ENCODE measurements around the gene MAGI2. TPM values are rescaled to one million over a fixed set of nuclear protein-coding genes. Genes with fewer than 3 reads are reported as not detected.

MAGI2 gene
- total RNA-seq, 1 experiment from 2014 or later: 0.25 TPM

DNA sequence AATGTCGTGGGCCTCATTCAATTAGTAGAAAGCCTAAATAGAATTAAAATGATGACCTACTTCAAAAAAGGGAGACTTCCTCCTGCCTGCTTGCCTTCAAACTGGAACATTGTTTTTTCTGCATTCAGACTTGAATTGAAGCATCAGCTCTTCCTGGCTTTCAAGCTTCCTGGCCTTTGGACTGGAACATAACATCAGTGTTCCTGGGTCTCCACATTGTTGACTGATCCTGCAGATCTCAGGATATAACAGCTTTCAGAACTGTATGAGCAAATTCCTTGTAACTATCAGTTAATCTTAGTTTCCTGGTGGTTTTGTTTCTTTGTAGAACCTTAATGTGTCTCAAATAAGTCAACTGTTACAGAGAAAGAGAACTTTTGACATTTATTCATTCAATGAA lies 18.6 kb downstream of the MAGI2 start:
- no peaks in the 10 kb centered on the region for H3K27me3 Mint-ChIP-seq (ENCODE audit: insufficient read depth, unreplicated experiment)
- no peak for DNase-seq
- BruUV-seq (replicated peaks): no TSS peak
- H3K4me1 Mint-ChIP-seq (ENCODE audit: low read depth, unreplicated experiment): no peaks in the 10 kb centered on the region
- Histone ChIP-seq H3K4me1 (no peaks in the 10 kb centered on the region), H3K9me3 (no peaks in the 10 kb centered on the region), H3K4me3 (ENCODE audit: low read depth, low read length) (no peak overlapping the region), H3K36me3 (ENCODE audit: control insufficient read depth, insufficient read depth, low read length) (no peaks in the 10 kb centered on the region), H3K27me3 (replicated peaks; ENCODE audit: control insufficient read depth, insufficient read depth, low read length) (no peaks in the 10 kb centered on the region)
- no peaks in the 10 kb centered on the region for H3K9me3 Mint-ChIP-seq (ENCODE audit: unreplicated experiment)
- TF ChIP-seq, protein P1, sequence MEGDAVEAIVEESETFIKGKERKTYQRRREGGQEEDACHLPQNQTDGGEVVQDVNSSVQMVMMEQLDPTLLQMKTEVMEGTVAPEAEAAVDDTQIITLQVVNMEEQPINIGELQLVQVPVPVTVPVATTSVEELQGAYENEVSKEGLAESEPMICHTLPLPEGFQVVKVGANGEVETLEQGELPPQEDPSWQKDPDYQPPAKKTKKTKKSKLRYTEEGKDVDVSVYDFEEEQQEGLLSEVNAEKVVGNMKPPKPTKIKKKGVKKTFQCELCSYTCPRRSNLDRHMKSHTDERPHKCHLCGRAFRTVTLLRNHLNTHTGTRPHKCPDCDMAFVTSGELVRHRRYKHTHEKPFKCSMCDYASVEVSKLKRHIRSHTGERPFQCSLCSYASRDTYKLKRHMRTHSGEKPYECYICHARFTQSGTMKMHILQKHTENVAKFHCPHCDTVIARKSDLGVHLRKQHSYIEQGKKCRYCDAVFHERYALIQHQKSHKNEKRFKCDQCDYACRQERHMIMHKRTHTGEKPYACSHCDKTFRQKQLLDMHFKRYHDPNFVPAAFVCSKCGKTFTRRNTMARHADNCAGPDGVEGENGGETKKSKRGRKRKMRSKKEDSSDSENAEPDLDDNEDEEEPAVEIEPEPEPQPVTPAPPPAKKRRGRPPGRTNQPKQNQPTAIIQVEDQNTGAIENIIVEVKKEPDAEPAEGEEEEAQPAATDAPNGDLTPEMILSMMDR (IDR thresholded peaks at IDR 0.05; ENCODE audit: insufficient read depth in 1 of 2, low read depth in 1 of 2, low read length in 1 of 2, severe bottlenecking in 1 of 2, unreplicated experiment in 1 of 2): no peak
- CTCF ChIA-PET: no interaction called here
- H3K27ac Mint-ChIP-seq (ENCODE audit: unreplicated experiment): no peak overlapping the region
- POLR2A ChIA-PET: no interaction called here
- H3K36me3 Mint-ChIP-seq (ENCODE audit: insufficient read depth, unreplicated experiment): no peaks in the 10 kb centered on the region
- H3K4me3 Mint-ChIP-seq (ENCODE audit: unreplicated experiment): no peak overlapping the region
- intact Hi-C loops (cut with micrococcal nuclease; ENCODE audit: unreplicated experiment): no loop called here

GRCh38 chr7:79434098-79434497 lies 19.4 kb downstream of the MAGI2 start:
- Mint-ChIP-seq H3K36me3 (ENCODE audit: insufficient read depth, unreplicated experiment) (no peaks in the 10 kb centered on the region), H3K27me3 (ENCODE audit: insufficient read depth, unreplicated experiment) (no peaks in the 10 kb centered on the region), H3K4me3 (ENCODE audit: unreplicated experiment) (no peak overlapping the region), H3K9me3 (ENCODE audit: unreplicated experiment) (no peaks in the 10 kb centered on the region), H3K4me1 (ENCODE audit: low read depth, unreplicated experiment) (no peaks in the 10 kb centered on the region), H3K27ac (ENCODE audit: unreplicated experiment) (no peak overlapping the region)
- BruUV-seq (replicated peaks): no TSS peak
- H3K4me3 ChIP-seq (ENCODE audit: low read depth, low read length): no peak overlapping the region
- H3K36me3 ChIP-seq (ENCODE audit: control insufficient read depth, insufficient read depth, low read length): no peaks in the 10 kb centered on the region
- H3K4me1 ChIP-seq: no peaks in the 10 kb centered on the region
- POLR2A ChIA-PET: no interaction called here
- TF ChIP-seq, protein P1 (IDR thresholded peaks at IDR 0.05; ENCODE audit: insufficient read depth in 1 of 2, low read depth in 1 of 2, low read length in 1 of 2, severe bottlenecking in 1 of 2, unreplicated experiment in 1 of 2): no peak
- no peaks in the 10 kb centered on the region for H3K9me3 ChIP-seq
- intact Hi-C loops (cut with micrococcal nuclease; ENCODE audit: unreplicated experiment): no loop called here
- CTCF ChIA-PET: no interaction called here
- H3K27me3 ChIP-seq (replicated peaks; ENCODE audit: control insufficient read depth, insufficient read depth, low read length): no peaks in the 10 kb centered on the region
- no peak for DNase-seq

GRCh38 chr7:79430391-79430790 lies 23.1 kb downstream of the MAGI2 start:
- H3K9me3 Mint-ChIP-seq (ENCODE audit: unreplicated experiment): no peaks in the 10 kb centered on the region
- BruUV-seq (replicated peaks): no TSS peak
- intact Hi-C loops (cut with micrococcal nuclease; ENCODE audit: unreplicated experiment): no loop called here

More at GRCh38 chr7:79430391-79430790, 23.1 kb downstream of the MAGI2 start:
- no peaks in the 10 kb centered on the region for H3K27me3 Mint-ChIP-seq (ENCODE audit: insufficient read depth, unreplicated experiment)
- Histone ChIP-seq H3K9me3 (no peaks in the 10 kb centered on the region), H3K4me3 (ENCODE audit: low read depth, low read length) (no peak overlapping the region), H3K27me3 (replicated peaks; ENCODE audit: control insufficient read depth, insufficient read depth, low read length) (no peaks in the 10 kb centered on the region), H3K4me1 (no peaks in the 10 kb centered on the region), H3K36me3 (ENCODE audit: control insufficient read depth, insufficient read depth, low read length) (no peaks in the 10 kb centered on the region)
- H3K27ac Mint-ChIP-seq (ENCODE audit: unreplicated experiment): no peak overlapping the region
- CTCF ChIA-PET: no interaction called here
- no peaks in the 10 kb centered on the region for H3K36me3 Mint-ChIP-seq (ENCODE audit: insufficient read depth, unreplicated experiment)
- no peak overlapping the region for H3K4me3 Mint-ChIP-seq (ENCODE audit: unreplicated experiment)
- DNase-seq: no peak
- POLR2A ChIA-PET: no interaction called here
- H3K4me1 Mint-ChIP-seq (ENCODE audit: low read depth, unreplicated experiment): no peaks in the 10 kb centered on the region
- TF ChIP-seq, protein P1 (IDR thresholded peaks at IDR 0.05; ENCODE audit: insufficient read depth in 1 of 2, low read depth in 1 of 2, low read length in 1 of 2, severe bottlenecking in 1 of 2, unreplicated experiment in 1 of 2): no peak
